Karpas-422 (cell line): ENCODE results near the gene PHRF1. TPM values are rescaled to one million over a fixed set of nuclear protein-coding genes. Genes with fewer than 3 reads are reported as not detected.
A peak's percentile ranks its signal among the peaks of the same experiment; 100 is the strongest.
"Not testable (repeated sequence)": the region's sequence is repeated elsewhere in the genome, so short reads cannot be mapped to it uniquely, and the experiment has no call there.

Experiments
- DNase-seq: peaks from one replicate; pipeline ENCODE4 v3.0.0-alpha.2; 2015
- H2AFZ ChIP-seq: fragments of 200-600 bp; sonication (generic); 2 replicates; pipeline ENCODE4 v1.6.1; 2014; ENCODE audit warnings: antibody characterized with exemption, low read length, mixed read lengths
- H3K27ac ChIP-seq: fragments of 200-600 bp; sonication (generic); 2 replicates; pipeline ENCODE4 v1.5.1; 2014; ENCODE audit warnings: mild to moderate bottlenecking, low read length, moderate library complexity
- H3K27me3 ChIP-seq: fragments of 200-600 bp; sonication (generic); 2 replicates; pipeline ENCODE4 v1.6.1; 2014; ENCODE audit warnings: low read length, mixed read lengths
- H3K36me3 ChIP-seq: fragments of 200-600 bp; sonication (generic); 2 replicates; pipeline ENCODE4 v1.6.1; 2014; ENCODE audit warnings: low read length, mixed read lengths; ENCODE audit not compliant: insufficient read depth
- H3K4me1 ChIP-seq: fragments of 200-600 bp; sonication (generic); 2 replicates; pipeline ENCODE4 v1.6.1; 2014; ENCODE audit warnings: mild to moderate bottlenecking, low read length, mixed read lengths
- H3K4me2 ChIP-seq: fragments of 200-600 bp; sonication (generic); 2 replicates; pipeline ENCODE4 v1.6.1; 2014; ENCODE audit warnings: low read length, low read depth, mild to moderate bottlenecking; ENCODE audit not compliant: poor library complexity, severe bottlenecking
- H3K4me3 ChIP-seq: fragments of 200-600 bp; sonication (generic); 2 replicates; pipeline ENCODE4 v1.5.1; 2014; ENCODE audit warnings: mild to moderate bottlenecking, antibody characterized with exemption, low read length, mixed read lengths
- H3K79me2 ChIP-seq: fragments of 200-600 bp; sonication (generic); 2 replicates; pipeline ENCODE4 v1.6.1; 2014; ENCODE audit warnings: mild to moderate bottlenecking, low read length, mixed read lengths
- H3K9ac ChIP-seq: fragments of 200-600 bp; sonication (generic); 2 replicates; pipeline ENCODE4 v1.6.0; 2014; ENCODE audit warnings: low read length
- H3K9me2 ChIP-seq: fragments of 200-600 bp; sonication (generic), shearing (Covaris generic); replicated peaks from 2 replicates; pipeline ENCODE4 v1.6.0; 2014; ENCODE audit warnings: mild to moderate bottlenecking, low read length, moderate library complexity; ENCODE audit not compliant: insufficient read depth
- H3K9me3 ChIP-seq: fragments of 300-700, 200-600 bp; sonication (generic); 2 replicates; pipeline ENCODE4 v1.6.1; 2014; ENCODE audit warnings: low read length, mixed read lengths
- H4K20me1 ChIP-seq: fragments of 200-600 bp; sonication (generic); 2 replicates; pipeline ENCODE4 v1.6.1; 2014; ENCODE audit warnings: mild to moderate bottlenecking, antibody characterized with exemption, low read length, low read depth; ENCODE audit not compliant: insufficient read depth
- total RNA-seq: library from RNA; depleted of rRNA; stranded (reverse); fragments of >200 nt; shearing (Covaris generic); gene quantifications from 2 replicates; pipeline ENCODE4 v1.2.3, GENCODE V29; 2014; ENCODE audit warnings: low replicate concordance

PHRF1 gene
- total RNA-seq, 1 experiment from 2014 or later: 8.7 TPM

GRCh38 chr11:573146-573759 lies 3.0 kb upstream of the PHRF1 start:
- H3K9ac ChIP-seq: no peak overlapping the region
- no peaks in the 10 kb centered on the region for H3K27me3 ChIP-seq
- H2AFZ ChIP-seq: no peak overlapping the region
- no peak overlapping the region for H3K4me3 ChIP-seq
- no peaks in the 10 kb centered on the region for H3K9me3 ChIP-seq
- H3K4me1 ChIP-seq: peaks cover 25% of the 10 kb centered on the region
- no peaks in the 10 kb centered on the region for H3K36me3 ChIP-seq
- no peak overlapping the region for H3K4me2 ChIP-seq
- no peak overlapping the region for H3K27ac ChIP-seq
- no peaks in the 10 kb centered on the region for H3K9me2 ChIP-seq
- no peak for DNase-seq
- H3K79me2 ChIP-seq: peaks cover 16% of the 10 kb centered on the region
- peaks cover 14% of the 10 kb centered on the region; the same call in 1 of the 2 replicates for H4K20me1 ChIP-seq

GRCh38 chr11:574031-574570 lies 2.2 kb upstream of the PHRF1 start:
- not testable (repeated sequence) for H3K4me3 ChIP-seq

DNA sequence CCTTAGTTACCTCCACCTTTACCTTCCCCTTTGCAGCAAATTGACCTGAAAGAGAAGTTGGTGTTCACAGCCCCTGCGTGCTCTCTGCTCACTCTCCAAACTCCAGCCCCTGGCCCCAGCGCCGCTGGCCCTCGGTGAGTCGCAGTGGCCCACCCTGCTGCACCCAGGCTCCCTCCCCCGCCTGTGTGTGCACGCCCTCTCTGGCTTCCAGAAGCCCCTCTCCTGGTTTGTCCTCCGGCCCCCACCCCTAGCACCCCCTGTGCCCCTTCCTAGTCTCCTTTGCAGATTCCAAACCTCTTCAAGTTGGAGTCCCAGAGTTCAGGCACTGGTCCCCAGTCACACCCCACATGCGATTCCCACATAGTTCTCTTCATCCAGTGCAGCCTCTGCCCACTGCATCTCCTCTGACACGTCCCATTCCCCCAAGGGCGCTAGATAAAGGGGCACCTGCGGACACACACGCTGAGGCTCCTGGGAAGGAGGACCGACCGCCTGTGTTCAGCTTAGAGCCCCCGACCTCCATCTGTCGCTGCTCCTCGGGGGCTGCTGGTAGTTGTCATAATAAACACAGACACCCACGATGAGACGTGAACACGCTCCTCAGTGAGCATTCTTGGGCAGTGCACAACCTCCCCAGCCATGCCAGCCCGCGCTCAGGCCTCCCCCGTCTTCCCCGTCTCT lies 1.5 kb upstream of the PHRF1 start:
- DNase-seq: no peak
- Histone ChIP-seq H3K9me2 (no peaks in the 10 kb centered on the region), H3K27ac (no peak overlapping the region), H3K27me3 (no peaks in the 10 kb centered on the region), H3K79me2 (peaks cover 31% of the 10 kb centered on the region), H3K4me1 (peaks cover 19% of the 10 kb centered on the region), H2AFZ (no peak overlapping the region), H4K20me1 (peaks cover 29% of the 10 kb centered on the region), H3K4me3 (no peak overlapping the region), H3K4me2 (peak overlapping the region; percentile 11), H3K9ac (no peak overlapping the region), H3K9me3 (no peaks in the 10 kb centered on the region), H3K36me3 (no peaks in the 10 kb centered on the region)

More at GRCh38 chr11:574031-574570, 2.2 kb upstream of the PHRF1 start:
- not testable (repeated sequence) for H3K27ac ChIP-seq, H3K36me3 ChIP-seq, H3K9ac ChIP-seq, H3K27me3 ChIP-seq, H3K9me3 ChIP-seq, DNase-seq, H3K9me2 ChIP-seq, H2AFZ ChIP-seq
- peaks cover 24% of the 10 kb centered on the region for H3K4me1 ChIP-seq
- H3K79me2 ChIP-seq: peaks cover 25% of the 10 kb centered on the region
- peaks cover 23% of the 10 kb centered on the region; the same call in 1 of the 2 replicates for H4K20me1 ChIP-seq
- H3K4me2 ChIP-seq: peak overlapping the region; percentile 11

GRCh38 chr11:575313-575995 lies 816 bp upstream of the PHRF1 start:
- Histone ChIP-seq H3K9ac (no peak overlapping the region), H3K9me3 (no peaks in the 10 kb centered on the region), H3K4me2 (no peak overlapping the region), H2AFZ (no peak overlapping the region), H3K9me2 (no peaks in the 10 kb centered on the region), H3K36me3 (no peaks in the 10 kb centered on the region), H4K20me1 (peaks cover 36% of the 10 kb centered on the region), H3K79me2 (peaks cover 38% of the 10 kb centered on the region), H3K4me3 (no peak overlapping the region), H3K27me3 (no peaks in the 10 kb centered on the region), H3K4me1 (peaks cover 19% of the 10 kb centered on the region), H3K27ac (no peak overlapping the region)
- no peak for DNase-seq

DNA sequence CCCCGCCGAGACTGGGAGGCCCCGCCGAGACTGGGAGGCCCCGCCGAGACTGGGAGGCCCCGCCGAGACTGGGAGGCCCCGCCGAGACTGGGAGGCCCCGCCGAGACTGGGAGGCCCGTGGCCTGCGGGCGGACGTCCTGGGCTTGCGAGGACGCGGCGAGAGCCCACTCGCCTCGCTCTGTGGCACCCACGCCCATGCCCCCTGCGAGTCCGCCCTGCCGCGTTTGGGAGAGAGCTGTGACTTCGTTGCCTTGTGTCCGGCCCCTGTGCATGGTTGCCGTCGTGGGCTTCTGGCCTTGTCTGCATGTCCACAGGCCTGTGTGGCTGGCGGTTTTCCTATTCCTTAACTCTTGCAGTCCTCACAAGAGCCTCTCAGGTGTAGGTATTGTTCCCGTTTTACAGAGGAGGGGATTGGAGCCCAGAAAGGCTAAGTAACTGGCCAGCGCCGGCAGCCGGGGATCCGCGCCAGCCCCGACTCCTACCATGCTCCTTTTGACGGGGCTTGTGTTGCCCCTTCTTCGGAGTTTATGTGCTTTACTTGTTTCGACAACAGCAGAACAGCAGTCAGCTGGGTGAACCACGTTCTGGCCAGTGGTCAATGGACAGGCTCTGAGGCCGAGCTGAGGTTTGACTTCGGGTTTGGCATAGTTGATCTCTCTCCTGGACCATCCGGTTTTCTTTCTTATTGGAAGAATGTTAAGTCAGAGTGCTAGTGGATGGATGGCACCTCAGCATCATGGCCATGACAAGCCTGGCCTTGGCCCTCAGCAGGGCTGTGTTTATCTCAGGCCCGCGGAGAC lies 741 bp downstream of the PHRF1 start:
- Histone ChIP-seq H3K27ac (peak overlapping the region; percentile 2; the same call in 1 of the 2 replicates), H4K20me1 (peaks cover 46% of the 10 kb centered on the region), H2AFZ (no peak overlapping the region), H3K9me2 (no peaks in the 10 kb centered on the region), H3K4me2 (peak overlapping the region; percentile 87), H3K79me2 (peaks cover 54% of the 10 kb centered on the region), H3K36me3 (peaks cover 10% of the 10 kb centered on the region; the same call in 1 of the 2 replicates), H3K9me3 (no peaks in the 10 kb centered on the region), H3K4me1 (peaks cover 19% of the 10 kb centered on the region), H3K4me3 (peak overlapping the region; percentile 78), H3K27me3 (no peaks in the 10 kb centered on the region), H3K9ac (peak overlapping the region; percentile 91)
- no peak for DNase-seq

- no peak overlapping the region for H3K27ac ChIP-seq
- H3K27me3 ChIP-seq: no peaks in the 10 kb centered on the region
- H3K36me3 ChIP-seq: peaks cover 12% of the 10 kb centered on the region; the same call in 1 of the 2 replicates
- peak overlapping the region; percentile 87 for H3K4me2 ChIP-seq
- H3K4me3 ChIP-seq: peak overlapping the region; percentile 78
- H3K4me1 ChIP-seq: peaks cover 19% of the 10 kb centered on the region
- H3K9me3 ChIP-seq: no peaks in the 10 kb centered on the region
- peak overlapping the region; percentile 91 for H3K9ac ChIP-seq
- peaks cover 46% of the 10 kb centered on the region for H4K20me1 ChIP-seq
- H2AFZ ChIP-seq: no peak overlapping the region
- H3K9me2 ChIP-seq: no peaks in the 10 kb centered on the region
- H3K79me2 ChIP-seq: peaks cover 56% of the 10 kb centered on the region
- no peak for DNase-seq
These were observed 1.3 kb downstream of the PHRF1 start for GRCh38 chr11:577611-577894.

DNA sequence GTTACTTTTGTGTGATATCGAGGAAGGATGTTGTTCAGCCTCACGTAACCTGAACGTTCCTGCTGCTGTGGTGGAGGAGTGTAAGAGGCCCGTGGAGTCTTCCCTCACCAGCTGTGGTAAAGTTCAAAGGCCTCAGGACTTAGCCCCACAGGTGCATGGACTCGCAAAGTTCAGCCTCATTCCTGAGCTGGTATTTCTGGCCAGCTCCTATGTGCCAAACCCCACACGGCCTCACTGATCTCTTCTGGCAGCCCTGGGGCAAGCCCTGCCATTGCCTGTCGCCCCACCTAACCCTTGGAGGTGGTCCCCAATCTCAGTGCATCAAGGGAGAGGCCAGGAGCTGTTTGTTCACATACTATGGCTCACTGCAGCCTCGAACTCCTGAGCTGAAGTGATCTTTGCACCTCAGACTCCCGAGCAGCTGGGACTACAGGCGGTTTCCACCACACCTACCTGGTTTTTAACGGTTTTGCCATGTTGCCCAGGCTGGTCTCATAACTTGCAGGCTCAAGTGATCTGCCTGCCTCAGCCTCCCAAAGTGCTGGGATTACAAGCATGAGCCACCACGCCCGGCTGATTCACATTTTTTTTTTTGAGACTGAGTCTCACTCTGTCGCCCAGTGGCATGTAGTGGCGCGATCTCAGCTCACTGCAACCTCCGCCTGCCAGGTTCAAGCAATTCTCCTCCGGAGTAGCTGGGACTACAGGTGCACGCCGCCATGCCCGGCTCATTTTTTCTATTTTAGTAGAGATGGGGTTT lies 2.2 kb downstream of the PHRF1 start:
- Histone ChIP-seq H3K27me3 (no peaks in the 10 kb centered on the region), H3K4me1 (peaks cover 19% of the 10 kb centered on the region), H4K20me1 (peaks cover 46% of the 10 kb centered on the region), H3K4me2 (peak overlapping the region; percentile 87), H3K9ac (peak overlapping the region; percentile 91), H2AFZ (no peak overlapping the region), H3K79me2 (peaks cover 58% of the 10 kb centered on the region), H3K36me3 (peaks cover 14% of the 10 kb centered on the region), H3K4me3 (peak overlapping the region; percentile 78), H3K27ac (no peak overlapping the region), H3K9me2 (no peaks in the 10 kb centered on the region), H3K9me3 (no peaks in the 10 kb centered on the region)
- DNase-seq: no peak
